Measurements from ENCODE around the gene MAPK10.

The MAPK10 gene

DNA sequence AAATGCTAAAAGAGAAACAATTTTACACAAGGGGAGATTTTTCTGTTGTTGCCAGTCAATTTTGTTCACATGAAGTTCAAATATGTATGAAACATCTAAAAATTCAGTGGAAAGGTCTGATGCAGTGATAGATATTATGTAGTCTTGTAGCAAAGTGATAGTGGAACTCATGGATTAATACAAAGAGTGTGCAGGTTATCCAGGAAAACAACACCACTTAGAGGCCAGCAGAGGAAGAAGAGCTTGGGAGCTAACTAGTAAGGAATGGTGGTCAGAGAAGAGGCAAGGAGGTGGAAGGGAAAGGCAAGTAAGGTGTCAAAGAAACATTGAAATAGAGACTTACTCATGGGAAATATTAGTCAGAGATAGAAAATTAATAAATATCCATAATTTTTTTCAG is 395.6 kb downstream of the MAPK10 start:
- DNase-seq: no peak

DNA sequence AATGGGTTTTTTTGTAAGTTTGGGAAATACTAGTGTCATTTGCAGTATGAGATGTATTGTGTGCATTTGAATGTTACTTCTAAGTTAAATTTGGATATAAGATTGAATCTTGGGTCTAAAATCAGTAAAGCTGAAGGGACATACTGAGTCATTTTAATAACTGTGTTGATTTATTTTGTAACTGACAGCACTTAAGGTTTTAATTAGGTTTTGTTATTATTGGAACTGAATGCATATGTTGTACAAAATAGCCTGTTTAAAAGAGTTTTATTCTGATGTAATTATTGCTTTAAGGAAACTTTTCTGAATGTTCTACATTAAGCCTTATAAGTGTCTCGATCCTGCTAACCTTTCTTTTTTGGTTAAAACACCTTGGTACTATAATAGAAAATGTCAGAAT is 396.6 kb downstream of the MAPK10 start:
- no peak for DNase-seq

DNA sequence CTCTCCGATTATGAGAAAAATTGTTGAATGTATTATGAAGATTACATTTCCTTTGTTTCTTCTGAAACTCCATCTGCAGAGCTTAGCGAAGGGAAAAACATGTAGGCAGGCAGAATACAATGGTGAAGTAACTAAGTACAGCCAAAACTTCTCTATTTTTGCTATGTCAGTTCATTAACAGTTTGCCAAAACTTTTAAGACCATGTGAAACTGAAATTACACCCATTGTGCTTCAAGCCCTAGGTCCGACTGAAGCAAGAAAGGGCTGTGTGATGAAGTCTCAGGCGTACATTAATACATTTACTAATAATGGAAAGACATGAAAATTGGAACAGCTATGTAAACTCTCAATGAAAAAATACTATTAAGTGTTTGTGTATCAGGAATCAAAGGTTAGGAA is 398.0 kb downstream of the MAPK10 start:
- DNase-seq: no peak

DNA sequence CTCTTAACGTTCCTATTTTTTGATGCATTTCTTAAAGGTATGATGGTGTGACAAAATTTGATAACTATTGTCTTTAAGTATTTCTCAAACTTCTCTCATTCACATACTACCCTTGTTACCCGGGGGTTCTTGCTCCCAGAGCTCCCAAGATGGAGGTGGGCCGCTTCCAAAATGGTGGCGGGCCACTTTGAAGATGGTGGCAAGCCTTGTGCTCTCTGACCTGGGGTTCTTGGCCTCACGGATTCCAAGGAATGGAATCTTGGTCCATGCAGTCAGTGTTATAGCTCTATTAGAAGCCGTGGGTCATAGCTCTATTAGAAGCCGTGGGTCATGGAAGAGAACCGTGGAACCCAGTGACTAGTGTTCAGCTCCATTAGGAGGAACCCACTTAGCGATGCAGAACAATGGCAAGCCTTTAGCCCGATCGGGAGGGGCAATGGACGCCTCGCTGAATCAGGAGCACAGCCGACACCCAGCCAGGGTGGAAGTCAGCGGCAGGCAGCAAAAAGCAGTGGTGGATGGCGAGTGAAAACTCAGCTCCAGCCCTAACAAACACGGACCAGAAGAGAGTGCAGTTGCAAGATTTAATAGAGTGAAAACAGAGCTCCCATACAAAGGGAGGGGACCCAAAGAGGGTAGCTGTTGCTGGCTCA is 403.4 kb downstream of the MAPK10 start:
- DNase-seq: no peak

DNA sequence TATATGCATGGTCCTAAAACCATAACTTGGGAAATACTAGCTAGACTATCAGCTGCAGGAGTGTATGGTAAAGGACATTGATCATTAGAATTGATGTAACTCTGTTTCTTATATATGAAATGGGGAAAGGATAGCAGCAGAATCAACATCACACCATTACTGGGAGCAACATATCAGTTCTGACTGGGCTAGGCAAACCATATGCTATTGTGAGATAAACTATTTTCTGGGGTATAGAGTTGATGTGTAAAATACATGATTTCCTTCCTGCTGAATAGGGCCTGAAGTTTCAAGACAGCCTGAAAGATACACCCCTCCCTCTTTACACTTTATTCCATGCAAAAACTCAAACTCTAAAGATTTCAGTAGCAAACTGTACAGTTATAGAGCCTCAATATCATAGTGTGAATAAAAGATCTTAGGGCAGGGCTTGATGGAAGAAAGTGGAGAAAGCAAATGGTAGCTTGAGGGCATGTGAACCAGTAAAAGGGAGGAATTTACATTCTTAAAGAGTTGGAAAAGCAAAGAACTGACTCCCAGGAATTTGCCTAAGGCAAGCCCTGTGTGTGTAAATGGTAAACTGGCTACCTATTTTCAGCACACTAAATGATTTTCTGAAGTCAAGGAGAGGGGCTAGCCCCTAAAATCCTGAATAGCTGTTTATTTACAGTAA is 404.1 kb downstream of the MAPK10 start:
- no peak for DNase-seq

DNA sequence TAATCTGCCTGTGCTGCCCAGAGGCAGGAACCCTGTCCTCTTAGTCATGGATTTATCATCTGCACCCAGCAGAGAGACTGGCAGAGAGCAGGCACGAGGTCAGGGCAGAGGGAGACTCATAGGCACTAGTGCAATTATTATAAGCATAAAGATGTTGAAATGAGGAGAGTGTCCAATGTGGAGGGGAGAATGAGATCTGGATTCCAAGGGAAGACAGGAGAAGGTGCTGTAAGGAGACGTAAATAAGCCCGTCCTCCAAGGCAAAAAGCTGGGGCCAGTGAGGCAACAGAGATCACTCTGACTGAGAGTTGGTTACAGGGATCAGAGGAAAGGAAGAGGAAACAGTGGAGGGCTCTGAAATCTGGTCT is 406.2 kb downstream of the MAPK10 start:
- DNase-seq: no peak

DNA sequence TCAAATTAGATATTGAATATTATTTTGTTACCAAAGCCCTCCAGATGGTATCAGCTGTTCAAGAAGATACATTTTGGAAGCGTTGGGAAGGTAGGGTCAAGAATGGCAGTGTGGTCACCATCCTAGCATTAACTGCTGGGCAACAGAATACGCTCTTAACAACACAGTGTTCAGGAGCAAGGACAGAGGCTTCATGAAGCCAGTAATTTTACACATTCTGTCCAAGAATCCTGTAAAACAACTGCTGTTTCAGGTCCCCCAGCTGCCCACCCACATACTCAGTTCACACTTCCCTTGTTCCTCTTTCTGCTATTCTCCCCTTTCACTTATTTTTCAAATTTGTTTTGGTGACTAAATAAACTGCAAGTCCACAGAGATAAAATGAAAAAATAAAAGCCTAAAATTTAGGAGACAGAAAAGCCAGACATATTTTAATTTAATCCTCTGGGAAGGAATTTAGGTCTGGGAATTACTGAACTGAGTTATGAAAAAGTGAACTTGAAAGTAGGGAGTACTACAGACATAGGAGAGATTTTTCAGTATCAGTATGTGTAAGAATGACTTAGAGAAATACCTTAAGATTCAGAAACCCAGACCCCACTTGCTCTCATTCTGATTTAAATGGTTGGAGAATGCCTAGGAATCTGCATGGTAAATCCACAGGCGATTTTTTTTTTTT is 406.7 kb downstream of the MAPK10 start:
- no peak for DNase-seq

DNA sequence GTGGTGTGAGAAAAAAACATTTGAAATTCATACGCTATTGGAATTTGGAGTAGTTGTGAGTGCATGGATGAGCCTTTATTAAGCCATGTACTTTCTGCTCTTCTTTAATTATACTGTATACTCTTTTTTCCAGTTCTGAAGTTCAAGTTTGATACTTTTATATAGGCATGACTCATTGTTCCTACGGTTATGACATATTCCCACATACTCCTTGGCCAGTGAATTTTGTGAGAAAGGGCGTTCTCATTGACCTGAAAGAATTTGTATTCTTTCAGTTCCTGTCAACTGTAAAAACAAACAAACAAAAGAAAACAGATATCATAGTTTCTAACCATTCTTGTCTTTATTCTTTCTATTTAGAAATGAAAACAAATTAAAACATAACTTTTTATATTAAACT is 407.3 kb downstream of the MAPK10 start:
- no peak for DNase-seq

DNA sequence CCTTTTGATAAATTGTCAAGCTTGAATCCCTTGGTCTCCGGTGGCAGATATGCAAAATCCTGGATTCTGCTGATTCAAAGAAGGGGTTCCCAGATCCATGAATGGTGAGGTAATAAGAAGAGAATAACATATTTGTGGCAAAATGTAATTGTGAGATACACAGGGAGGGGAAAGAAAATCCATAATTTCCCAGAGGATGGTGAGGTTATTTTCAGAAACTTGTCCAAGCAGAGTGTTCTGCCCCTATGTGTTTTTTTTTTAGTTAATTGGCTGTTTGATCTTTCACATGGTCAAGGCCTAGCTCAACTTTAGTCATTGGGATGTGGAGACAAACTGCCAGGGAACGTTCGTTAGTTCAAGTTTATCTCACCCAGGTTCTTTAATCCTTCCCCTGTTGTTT is 408.8 kb downstream of the MAPK10 start:
- no peak for DNase-seq

DNA sequence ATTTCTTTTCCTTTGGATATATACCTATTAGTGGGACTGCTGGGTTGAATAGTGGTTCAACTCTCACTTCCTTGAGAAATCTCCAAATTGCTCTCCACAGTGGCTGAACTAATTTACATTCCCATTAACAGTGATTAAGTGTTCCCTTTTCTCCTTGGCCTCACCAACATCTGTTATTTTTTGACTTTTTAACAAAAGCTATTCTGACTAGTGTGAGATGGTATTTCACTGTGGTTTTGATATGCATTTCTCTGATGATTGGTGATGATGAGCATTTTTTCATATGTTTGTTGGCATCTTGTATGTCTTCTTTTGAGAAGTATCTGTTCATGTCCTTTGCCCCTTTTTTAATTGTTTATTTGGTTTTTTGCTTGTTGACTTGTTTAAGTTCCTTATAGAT is 413.0 kb downstream of the MAPK10 start:
- DNase-seq: no peak

DNA sequence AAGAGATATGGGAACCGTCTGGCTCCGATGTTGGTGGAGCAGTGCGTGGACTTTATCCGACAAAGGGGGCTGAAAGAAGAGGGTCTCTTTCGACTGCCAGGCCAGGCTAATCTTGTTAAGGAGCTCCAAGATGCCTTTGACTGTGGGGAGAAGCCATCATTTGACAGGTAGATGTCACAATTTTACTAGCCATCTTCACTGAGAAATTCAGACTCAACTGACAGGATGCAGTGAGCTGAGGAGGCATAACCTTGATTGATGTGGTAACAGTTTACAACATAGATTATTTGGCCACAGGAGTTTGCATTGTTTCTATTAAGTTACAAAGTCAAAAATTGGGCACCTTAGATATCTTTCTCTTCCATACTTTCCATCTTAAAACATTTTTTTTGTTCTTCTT is 417.7 kb downstream of the MAPK10 start:
- DNase-seq: no peak

DNA sequence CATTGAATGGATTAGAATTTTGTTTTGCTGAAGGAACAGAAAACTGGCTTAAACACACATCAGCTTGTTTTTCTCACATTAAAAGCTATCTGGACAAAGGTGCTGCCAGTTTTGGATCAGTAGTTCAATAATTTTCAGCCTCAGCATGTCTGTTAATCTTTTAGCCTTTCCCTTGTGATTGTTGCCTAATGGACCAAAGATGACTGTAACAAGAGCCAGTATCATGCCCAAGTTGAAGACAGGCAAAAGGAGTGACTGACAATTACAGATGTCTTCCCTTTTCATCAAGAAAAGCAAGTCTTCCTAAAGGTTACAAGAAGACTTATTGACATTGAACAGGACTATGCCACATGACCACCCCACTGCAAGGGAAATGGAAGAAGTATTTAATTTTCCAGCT is 419.7 kb downstream of the MAPK10 start:
- no peak for DNase-seq

All from NCI-H1436 treated with DMSO at 0.1 percent for 48 hours (cell line).